Astrocyte (in vitro differentiated cells and primary cell): ENCODE data around the gene ARSG. TPM values are rescaled to one million over a fixed set of nuclear protein-coding genes. Genes with fewer than 3 reads are reported as not detected.

Experiments
- microRNA-seq: library from miRNA; unstranded; fragments of <30 nt; microRNA quantifications from one replicate; pipeline ENCODE4 v1.2.0, GENCODE V29; 2020
- total RNA-seq: library from RNA; stranded (reverse); gene quantifications from 2 replicates; pipeline ENCODE4 v1.2.1, GENCODE V29; 2021

ARSG gene
- total RNA-seq, 1 donor from 2014 or later: 2.6 TPM

Small RNAs within 50 kb of the gene (microRNA-seq; reads per million reads assigned to microRNA genes)
- not detected for gene MIR635

Other genes starting within 250 kb of the ARSG start
- gene AMZ2, start 43.5 kb upstream of the ARSG start, total RNA-seq: 76.2 and 78.0 TPM in 2 replicates
- gene SLC16A6, start 368 bp upstream of the ARSG start, total RNA-seq: 0.34 and 0.62 TPM in 2 replicates
- gene WIPI1, start 166.0 kb downstream of the ARSG start, total RNA-seq: 83.5 and 92.4 TPM in 2 replicates
- 235 and 254 TPM in 2 replicates for gene PRKAR1A, start 220.9 kb downstream of the ARSG start, total RNA-seq